ENCODE results near the gene ARPC4. TPM values are rescaled to one million over a fixed set of nuclear protein-coding genes. Genes with fewer than 3 reads are reported as not detected.

The ARPC4 gene
- total and polyA plus RNA-seq, 2 donors (not counting 3 experiments of a cell fraction or from before 2014, with no cell fraction given): 181 to 197 TPM

DNA sequence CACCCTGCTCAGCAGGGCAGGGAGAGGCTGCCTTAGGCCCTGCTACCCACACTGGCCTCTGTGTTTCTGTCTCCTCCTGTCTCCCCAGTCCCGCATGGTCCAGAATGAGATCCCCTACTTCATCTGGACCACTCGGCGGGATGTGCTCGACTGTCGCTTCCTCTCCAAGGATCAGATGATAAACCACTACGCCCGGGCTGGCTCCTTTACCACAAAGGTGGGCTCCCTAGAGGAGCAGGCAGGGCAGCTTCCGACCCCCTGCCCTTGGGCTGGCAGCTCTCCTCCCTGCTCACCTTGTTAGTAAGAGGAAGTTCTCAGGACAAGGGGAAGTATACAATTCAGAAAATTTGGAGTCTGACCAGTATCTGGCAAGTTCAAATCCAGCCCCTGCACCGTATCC lies 23.1 kb downstream of the ARPC4 start:
- no peak overlapping the region for H2AFZ ChIP-seq (ENCODE audit: low read depth, low read length)
- DNase-seq (ENCODE audit: low read depth, low spot score) (no peak), FAIRE-seq (no peak)
- H3K4me2 ChIP-seq (ENCODE audit: insufficient read depth, low read length): no peak overlapping the region
- no peaks in the 10 kb centered on the region for H4K20me1 ChIP-seq (replicated peaks; ENCODE audit: control insufficient read depth, extremely low read depth, insufficient read depth, low read length)
- H3K27me3 ChIP-seq (ENCODE audit: control insufficient read depth in 2 of 2, insufficient read depth in 2 of 2, low read length in 2 of 2): no peaks in the 10 kb centered on the region
- no peaks in the 10 kb centered on the region for H3K9me1 ChIP-seq (replicated peaks; ENCODE audit: control insufficient read depth, extremely low read depth, insufficient read depth, low read length)
- ChIA-PET CTCF (interaction anchor here (1.2 kb wide), 1 partner anchor 130 kb away, joined by 3 read pairs; no protein-coding TSS in a partner anchor), POLR2A (no interaction called here)
- TF ChIP-seq EZH2 (IDR thresholded peaks at IDR 0.05; ENCODE audit: borderline replicate concordance, low read depth, low read length, severe bottlenecking) (no peak), FOS (IDR thresholded peaks at IDR 0.05; ENCODE audit: borderline replicate concordance, insufficient read depth, low read length) (no peak), JUN (IDR thresholded peaks at IDR 0.05; ENCODE audit: borderline replicate concordance, insufficient read depth, insufficient read length, low read depth) (no peak), POLR2AphosphoS5 (IDR thresholded peaks at IDR 0.05; ENCODE audit: insufficient read depth, low read depth, low read length) (no peak), CTCF (IDR thresholded peaks at IDR 0.05; ENCODE audit: extremely low read depth in 1 of 2, insufficient read depth in 1 of 2, low read depth in 1 of 2, low read length in 2 of 2) (no peak), GATA2 (IDR thresholded peaks at IDR 0.05; ENCODE audit: insufficient read depth, insufficient read length, low read depth, low read length) (no peak), POLR2A (IDR thresholded peaks at IDR 0.05; ENCODE audit: low read depth, low read length) (no peak), MYC (IDR thresholded peaks at IDR 0.05; ENCODE audit: low read depth, low read length) (no peak)
- TF ChIP-seq, protein P1, sequence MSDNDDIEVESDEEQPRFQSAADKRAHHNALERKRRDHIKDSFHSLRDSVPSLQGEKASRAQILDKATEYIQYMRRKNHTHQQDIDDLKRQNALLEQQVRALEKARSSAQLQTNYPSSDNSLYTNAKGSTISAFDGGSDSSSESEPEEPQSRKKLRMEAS (IDR thresholded peaks at IDR 0.05; ENCODE audit: insufficient read depth, insufficient read length): no peak
- intact Hi-C loops (cut with micrococcal nuclease) (loop anchor here (10.0 kb wide), 1 partner anchor 329 kb away; the partner anchor contains the start of gene VHL), dilution Hi-C loops (cut with MboI; ENCODE audit: extremely low pct_ligation_motif_present, low sequenced_read_pairs) (no loop called here)
- BruUV-seq (replicated peaks): no TSS peak
- no peak overlapping the region for H3K27ac ChIP-seq (ENCODE audit: insufficient read depth, low read depth, low read length)
- H3K4me1 ChIP-seq (ENCODE audit: control insufficient read depth, extremely low read depth, insufficient read depth, low read length): peaks cover under 1% of the 10 kb centered on the region
- H3K9me3 ChIP-seq (replicated peaks; ENCODE audit: control insufficient read depth, insufficient read depth, low read length): no peaks in the 10 kb centered on the region
- H3K9ac ChIP-seq (replicated peaks; ENCODE audit: extremely low read depth, insufficient read depth, low read length): no peak overlapping the region
- H3K79me2 ChIP-seq (ENCODE audit: control insufficient read depth, insufficient read depth, low read length): no peaks in the 10 kb centered on the region
- H3K36me3 ChIP-seq (ENCODE audit: control insufficient read depth in 2 of 2, extremely low read depth in 1 of 2, insufficient read depth in 2 of 2, low read length in 2 of 2): peaks cover 0 to 5% of the 10 kb centered on the region in 2 experiments
- no peak overlapping the region for H3K4me3 ChIP-seq (replicated peaks in 1 of 3; ENCODE audit: insufficient read depth in 1 of 3, low read depth in 1 of 3, low read length in 3 of 3)
